Measurements from ENCODE around the gene MORN4. TPM values are rescaled to one million over a fixed set of nuclear protein-coding genes. Genes with fewer than 3 reads are reported as not detected.

The MORN4 gene
- total RNA-seq, 1 donor from 2014 or later = 16.4 TPM

DNA sequence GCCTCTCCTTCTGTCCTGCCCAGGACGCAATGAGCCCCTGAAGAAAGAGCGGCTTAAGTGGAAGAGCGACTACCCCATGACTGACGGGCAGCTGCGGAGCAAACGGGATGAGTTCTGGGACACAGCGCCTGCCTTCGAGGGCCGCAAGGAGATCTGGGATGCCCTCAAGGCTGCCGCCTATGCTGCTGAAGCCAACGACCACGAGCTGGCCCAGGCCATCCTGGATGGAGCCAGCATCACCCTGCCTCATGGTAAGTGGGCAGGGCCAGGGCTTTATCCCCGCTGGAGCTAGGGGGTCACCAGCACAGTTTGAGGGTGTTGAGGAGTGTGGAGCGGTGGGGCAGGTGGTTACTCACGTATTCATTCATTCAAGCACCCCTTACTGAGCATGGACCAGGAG, 65.4 kb downstream of the MORN4 start:
- no peaks in the 10 kb centered on the region for H3K27me3 Mint-ChIP-seq (ENCODE audit: low read depth)
- TF ChIP-seq, protein P1, sequence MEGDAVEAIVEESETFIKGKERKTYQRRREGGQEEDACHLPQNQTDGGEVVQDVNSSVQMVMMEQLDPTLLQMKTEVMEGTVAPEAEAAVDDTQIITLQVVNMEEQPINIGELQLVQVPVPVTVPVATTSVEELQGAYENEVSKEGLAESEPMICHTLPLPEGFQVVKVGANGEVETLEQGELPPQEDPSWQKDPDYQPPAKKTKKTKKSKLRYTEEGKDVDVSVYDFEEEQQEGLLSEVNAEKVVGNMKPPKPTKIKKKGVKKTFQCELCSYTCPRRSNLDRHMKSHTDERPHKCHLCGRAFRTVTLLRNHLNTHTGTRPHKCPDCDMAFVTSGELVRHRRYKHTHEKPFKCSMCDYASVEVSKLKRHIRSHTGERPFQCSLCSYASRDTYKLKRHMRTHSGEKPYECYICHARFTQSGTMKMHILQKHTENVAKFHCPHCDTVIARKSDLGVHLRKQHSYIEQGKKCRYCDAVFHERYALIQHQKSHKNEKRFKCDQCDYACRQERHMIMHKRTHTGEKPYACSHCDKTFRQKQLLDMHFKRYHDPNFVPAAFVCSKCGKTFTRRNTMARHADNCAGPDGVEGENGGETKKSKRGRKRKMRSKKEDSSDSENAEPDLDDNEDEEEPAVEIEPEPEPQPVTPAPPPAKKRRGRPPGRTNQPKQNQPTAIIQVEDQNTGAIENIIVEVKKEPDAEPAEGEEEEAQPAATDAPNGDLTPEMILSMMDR (IDR thresholded peaks at IDR 0.05; ENCODE audit: unreplicated experiment) = no peak
- DNase-seq (ENCODE audit: low spot score in 2 of 2, unreplicated experiment in 2 of 2) = no peak
- H3K27ac Mint-ChIP-seq = no peak overlapping the region
- peaks cover 4% of the 10 kb centered on the region for H3K36me3 Mint-ChIP-seq
- peaks cover under 1% of the 10 kb centered on the region for H3K9me3 Mint-ChIP-seq
- peaks cover 21% of the 10 kb centered on the region for H3K4me1 Mint-ChIP-seq
- H3K4me3 Mint-ChIP-seq = no peak overlapping the region

DNA sequence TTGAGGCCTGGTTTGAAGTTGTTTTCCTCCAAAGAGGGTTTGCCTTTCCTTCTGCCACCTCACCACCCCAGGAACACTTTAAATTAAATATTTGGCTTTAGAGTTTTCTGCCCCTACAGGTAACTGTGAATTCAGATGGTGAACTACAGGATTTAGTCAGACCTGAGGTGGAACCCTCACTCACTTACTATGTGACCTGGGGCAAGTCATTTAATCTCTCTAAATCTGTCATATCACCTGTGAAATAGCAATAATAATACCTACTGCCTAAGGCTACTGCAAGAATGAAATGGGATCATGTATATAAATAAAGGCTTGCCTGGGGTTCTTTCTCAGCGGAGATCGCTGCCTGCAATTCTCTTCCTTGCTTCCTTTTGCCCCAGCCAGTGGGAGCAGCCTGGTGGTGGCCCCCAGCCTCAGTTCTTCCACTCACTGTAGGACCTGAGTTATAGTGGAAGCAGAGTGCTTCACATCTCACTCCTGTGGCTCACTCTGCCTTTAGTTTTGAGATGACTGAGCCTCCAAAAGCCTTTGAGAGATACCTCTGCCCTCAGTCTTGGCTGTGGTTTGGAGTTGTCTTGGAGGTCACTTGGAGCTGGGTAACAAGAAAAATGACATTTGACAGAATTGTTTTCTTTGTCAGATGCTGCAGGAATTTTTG, 66.8 kb downstream of the MORN4 start:
- Mint-ChIP-seq H3K27ac (no peak overlapping the region), H3K4me1 (peaks cover 10% of the 10 kb centered on the region), H3K9me3 (peaks cover 9% of the 10 kb centered on the region), H3K4me3 (no peak overlapping the region), H3K27me3 (ENCODE audit: low read depth) (no peaks in the 10 kb centered on the region), H3K36me3 (peaks cover 4% of the 10 kb centered on the region)
- no peak for DNase-seq (ENCODE audit: low spot score in 2 of 2, unreplicated experiment in 2 of 2)
- TF ChIP-seq, protein P1 (IDR thresholded peaks at IDR 0.05; ENCODE audit: unreplicated experiment) = no peak

DNA sequence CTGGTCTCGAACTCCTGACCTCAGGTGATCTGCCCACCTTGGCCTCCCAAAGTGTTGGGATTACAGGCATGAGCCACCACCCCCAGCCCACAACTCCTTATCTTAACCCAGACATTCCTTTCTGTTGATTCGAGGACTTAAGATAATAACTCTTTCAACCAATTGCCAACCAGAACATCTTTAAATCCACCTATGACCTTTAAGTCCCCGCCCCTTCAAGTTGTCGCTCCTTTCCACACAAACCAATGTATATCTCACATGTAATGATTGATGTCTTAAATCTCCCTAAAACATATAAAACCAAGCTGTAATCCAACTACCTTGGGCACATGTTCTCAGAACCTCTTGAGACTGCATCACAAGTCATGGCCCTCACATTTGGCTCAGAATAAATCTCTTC, 68.5 kb downstream of the MORN4 start:
- no peak for DNase-seq (ENCODE audit: low spot score in 2 of 2, unreplicated experiment in 2 of 2)
- H3K27me3 Mint-ChIP-seq (ENCODE audit: low read depth) = no peaks in the 10 kb centered on the region
- peaks cover 9% of the 10 kb centered on the region for H3K9me3 Mint-ChIP-seq
- H3K4me1 Mint-ChIP-seq = peaks cover 6% of the 10 kb centered on the region
- H3K4me3 Mint-ChIP-seq = no peak overlapping the region
- no peak overlapping the region for H3K27ac Mint-ChIP-seq
- TF ChIP-seq, protein P1 (IDR thresholded peaks at IDR 0.05; ENCODE audit: unreplicated experiment) = no peak
- H3K36me3 Mint-ChIP-seq = peaks cover 4% of the 10 kb centered on the region

Other genes starting within 250 kb of the MORN4 start
- gene RRP12, start 232.2 kb downstream of the MORN4 start, total RNA-seq = 35.7 to 42.4 TPM (median 41.9 TPM) in 3 replicates
- 188 to 197 TPM (median 188 TPM) in 3 replicates for gene PGAM1, start 207.3 kb downstream of the MORN4 start, total RNA-seq
- 28.2 to 31.2 TPM (median 30.6 TPM) in 3 replicates for gene EXOSC1, start 187.5 kb downstream of the MORN4 start, total RNA-seq
- 36.9 to 41.4 TPM (median 39.7 TPM) in 3 replicates for gene ZDHHC16, start 187.3 kb downstream of the MORN4 start, total RNA-seq
- gene MMS19, start 135.1 kb downstream of the MORN4 start, total RNA-seq = 82.5 to 88.1 TPM (median 84.9 TPM) in 3 replicates
- gene UBTD1, start 134.6 kb downstream of the MORN4 start, total RNA-seq = 9.1 to 9.4 TPM (median 9.4 TPM) in 3 replicates
- 0.20 to 0.24 TPM (median 0.20 TPM) in 3 replicates for gene ANKRD2, start 60.7 kb downstream of the MORN4 start, total RNA-seq
- gene HOGA1, start 49.1 kb downstream of the MORN4 start, total RNA-seq = 0.31 to 0.50 TPM (median 0.40 TPM) in 3 replicates
- not detected in 3 replicates for gene C10orf62, start 43.8 kb downstream of the MORN4 start, total RNA-seq
- gene PI4K2A, start 7.2 kb upstream of the MORN4 start, total RNA-seq = 18.4 to 20.1 TPM (median 18.7 TPM) in 3 replicates
- 7.8 to 9.0 TPM (median 7.9 TPM) in 3 replicates for gene AVPI1, start 53.7 kb upstream of the MORN4 start, total RNA-seq
- 72.5 to 75.4 TPM (median 75.4 TPM) in 3 replicates for gene MARVELD1, start 80.2 kb upstream of the MORN4 start, total RNA-seq
- gene ZFYVE27, start 103.6 kb upstream of the MORN4 start, total RNA-seq = 39.6 to 40.7 TPM (median 39.9 TPM) in 3 replicates
- gene SFRP5, start 138.5 kb upstream of the MORN4 start, total RNA-seq = 0.69 to 1.1 TPM (median 0.86 TPM) in 3 replicates
- 0.07 to 0.16 TPM (median 0.09 TPM) in 3 replicates for gene GOLGA7B, start 216.3 kb upstream of the MORN4 start, total RNA-seq

All from mesothelial cell of epicardium (in vitro differentiated cells).